ENCODE results near the gene YIF1B.
A peak's percentile ranks its signal among the peaks of the same experiment; 100 is the strongest.
"Not testable (repeated sequence)": the region's sequence is repeated elsewhere in the genome, so short reads cannot be mapped to it uniquely, and the experiment has no call there.

Gene YIF1B

GRCh38 chr19:38276942-38277517 is 38.7 kb downstream of the YIF1B start:
- DNase-seq (ENCODE audit: low read depth) = no peak

- no peak for DNase-seq (ENCODE audit: low read depth)
These were observed 41.0 kb downstream of the YIF1B start for GRCh38 chr19:38274739-38275138.

- DNase-seq (ENCODE audit: low read depth) = no peak
These were observed 42.2 kb downstream of the YIF1B start for GRCh38 chr19:38273499-38273898.

DNA sequence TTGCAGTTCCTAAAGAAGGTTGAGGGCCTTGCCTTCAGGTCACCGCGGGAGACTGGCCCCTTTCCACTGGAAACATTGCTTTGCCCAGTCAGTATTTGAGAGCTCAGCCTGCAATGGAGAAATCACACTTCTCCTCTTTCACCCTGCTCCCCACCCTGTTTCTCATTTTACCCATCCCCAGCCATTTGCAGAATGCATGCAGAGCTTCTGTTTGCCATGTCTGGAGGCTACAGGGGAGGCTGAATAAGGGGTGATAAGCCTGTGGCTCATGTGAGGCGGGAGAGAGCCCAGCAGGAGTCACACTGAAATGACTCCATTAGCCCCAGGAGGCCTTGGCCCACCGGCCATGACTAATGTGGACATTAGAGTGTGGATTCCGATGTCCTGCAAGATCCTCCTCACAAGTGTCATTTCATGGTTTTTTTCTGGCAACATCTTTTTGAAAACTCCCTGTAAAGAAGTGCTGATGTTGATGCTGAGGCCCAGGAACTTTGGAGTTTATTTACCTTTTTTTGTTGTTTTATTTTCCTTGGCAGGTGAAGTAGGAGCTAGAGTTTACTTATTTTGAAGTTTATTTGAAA is 45.1 kb downstream of the YIF1B start:
- DNase-seq (ENCODE audit: low read depth) = no peak

GRCh38 chr19:38268539-38268938 is 47.2 kb downstream of the YIF1B start:
- DNase-seq (ENCODE audit: low read depth) = no peak

GRCh38 chr19:38267761-38268483 is 47.8 kb downstream of the YIF1B start:
- no peak for DNase-seq (ENCODE audit: low read depth)

- DNase-seq (ENCODE audit: low read depth) = no peak
These were observed 48.7 kb downstream of the YIF1B start for GRCh38 chr19:38266981-38267597.

GRCh38 chr19:38265921-38266429 is 49.8 kb downstream of the YIF1B start:
- DNase-seq (ENCODE audit: low read depth) = no peak

DNA sequence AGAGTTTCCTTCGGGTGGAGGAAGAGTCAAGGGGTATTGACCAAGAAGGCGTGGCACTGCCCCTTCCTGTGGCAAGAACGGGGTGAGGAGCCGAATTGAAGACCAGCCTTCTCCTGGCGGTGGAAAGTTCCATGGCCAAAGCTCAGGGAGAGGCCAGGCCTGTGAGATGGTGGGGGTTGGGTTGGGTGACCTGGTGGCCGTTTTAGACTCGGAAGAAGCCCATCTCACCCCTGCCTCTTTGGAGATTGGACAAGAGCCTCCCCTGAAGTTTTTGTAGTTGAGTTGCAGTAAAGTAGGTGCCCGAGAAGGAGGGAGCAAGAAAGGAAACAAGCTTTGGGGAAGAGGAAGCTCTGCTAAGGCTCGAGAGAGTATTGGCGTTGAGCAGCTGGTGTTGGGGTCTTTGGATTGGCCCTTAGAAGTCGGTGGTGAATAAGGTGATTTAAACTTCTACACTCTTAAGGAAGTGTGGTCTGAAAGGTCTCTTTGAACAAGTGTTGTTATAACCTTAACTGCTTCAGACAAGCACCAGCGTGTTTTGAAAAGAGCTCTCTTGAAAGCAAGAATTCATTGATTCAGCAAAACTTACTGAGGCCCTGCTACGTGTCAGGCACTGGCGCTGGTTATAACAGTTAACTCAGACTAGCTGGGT is 50.4 kb downstream of the YIF1B start:
- DNase-seq (ENCODE audit: low read depth) = no peak

DNA sequence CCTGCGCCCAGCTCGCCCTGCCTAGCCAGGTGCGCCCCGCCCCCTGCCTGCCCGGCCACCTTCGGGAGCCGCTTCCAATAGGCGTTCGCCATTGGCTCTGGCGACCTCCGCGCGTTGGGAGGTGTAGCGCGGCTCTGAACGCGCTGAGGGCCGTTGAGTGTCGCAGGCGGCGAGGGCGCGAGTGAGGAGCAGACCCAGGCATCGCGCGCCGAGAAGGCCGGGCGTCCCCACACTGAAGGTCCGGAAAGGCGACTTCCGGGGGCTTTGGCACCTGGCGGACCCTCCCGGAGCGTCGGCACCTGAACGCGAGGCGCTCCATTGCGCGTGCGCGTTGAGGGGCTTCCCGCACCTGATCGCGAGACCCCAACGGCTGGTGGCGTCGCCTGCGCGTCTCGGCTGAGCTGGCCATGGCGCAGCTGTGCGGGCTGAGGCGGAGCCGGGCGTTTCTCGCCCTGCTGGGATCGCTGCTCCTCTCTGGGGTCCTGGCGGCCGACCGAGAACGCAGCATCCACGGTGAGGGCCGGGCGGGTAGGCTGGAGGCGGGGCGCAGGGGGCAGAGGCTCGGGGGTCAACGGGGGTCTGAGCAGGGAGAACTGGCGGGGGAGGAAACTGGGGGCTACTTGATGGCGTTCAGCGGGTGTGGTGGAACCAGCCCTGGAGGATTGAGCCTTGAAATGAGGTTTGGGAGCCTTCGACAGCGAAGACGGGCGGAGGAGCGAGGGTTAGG is 51.1 kb downstream of the YIF1B start, which contains the start of gene SPINT2:
TSS of gene SPINT2 (plus strand) at position 88 of the 727 bp plus-strand sequence. CDS start at position 408, 320 bp downstream.
- DNase-seq (ENCODE audit: low read depth) = no peak

GRCh38 chr19:38263689-38264485 is 51.9 kb downstream of the YIF1B start:
- DNase-seq (ENCODE audit: low read depth) = peak; percentile 65

DNA sequence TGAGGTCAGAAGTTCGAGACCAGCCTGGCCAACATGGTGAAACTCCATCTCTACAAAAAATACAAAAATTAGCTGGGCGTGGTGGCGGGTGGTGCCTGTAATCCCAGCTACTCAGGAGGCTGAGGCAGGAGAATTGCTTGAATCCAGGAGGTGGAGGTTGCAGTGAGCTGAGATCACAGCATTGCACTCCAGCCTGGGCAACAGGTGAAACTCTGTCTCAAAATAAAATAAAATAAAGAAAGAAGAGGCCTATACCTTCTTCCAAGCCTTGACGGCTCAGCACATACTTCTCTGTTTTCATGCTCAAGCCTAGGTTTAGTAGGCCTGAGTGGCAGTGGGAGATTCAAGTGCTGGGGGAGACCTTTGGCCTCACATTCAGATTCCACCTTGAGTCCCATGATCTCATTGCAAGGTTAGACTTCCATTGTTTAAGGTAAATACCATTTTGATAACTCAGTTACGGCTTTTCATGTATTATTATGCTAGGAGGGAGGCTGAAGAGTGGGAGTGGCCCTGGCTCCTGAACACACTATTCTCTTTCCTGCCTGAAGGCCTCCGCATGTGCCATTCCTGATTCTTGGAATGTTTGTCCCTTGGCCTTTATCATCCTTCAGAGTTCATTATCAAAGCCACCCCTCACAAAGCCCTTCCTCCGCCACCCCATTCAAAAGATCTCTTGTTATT is 53.0 kb downstream of the YIF1B start:
- DNase-seq (ENCODE audit: low read depth) = no peak

- DNase-seq (ENCODE audit: low read depth) = not testable (repeated sequence)
These were observed 53.8 kb downstream of the YIF1B start for GRCh38 chr19:38261942-38262341.

DNA sequence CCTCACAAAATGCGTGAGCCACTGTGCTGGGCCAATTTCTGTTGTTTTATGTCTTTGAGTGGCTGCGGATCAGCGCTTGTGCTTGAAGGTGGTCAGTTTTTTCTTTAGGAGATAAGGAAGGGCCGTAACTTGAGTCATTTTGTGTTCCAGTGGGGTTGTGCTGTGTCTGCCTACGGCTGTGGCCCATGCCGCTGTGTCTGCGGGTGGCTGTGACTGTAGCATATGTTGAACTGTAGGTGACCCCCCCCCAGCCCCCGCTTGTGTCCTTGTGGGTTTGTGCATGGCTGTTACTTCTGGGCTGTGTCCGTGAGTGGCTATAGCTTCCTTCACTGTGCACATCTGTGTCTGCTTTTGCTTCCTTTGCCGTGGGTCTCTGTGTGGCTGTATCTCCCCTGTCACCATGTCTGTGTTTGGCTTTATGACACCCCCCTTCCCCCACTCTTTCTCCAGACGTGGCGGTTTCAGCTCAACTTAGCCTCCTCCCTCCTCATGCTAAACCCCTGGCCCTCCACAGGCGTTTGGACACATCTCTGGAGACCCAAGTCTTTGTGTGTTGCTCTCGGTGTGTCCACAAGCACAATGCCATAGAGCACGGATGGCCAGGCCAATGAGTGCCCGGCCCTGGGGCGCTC is 60.2 kb downstream of the YIF1B start:
- no peak for DNase-seq (ENCODE audit: low read depth)

GRCh38 chr19:38253788-38254187 is 62.0 kb downstream of the YIF1B start:
- no peak for DNase-seq (ENCODE audit: low read depth)

Measured in activated T-cell treated with anti-CD3 and anti-CD28 coated beads for 1 hour (primary cell).